IPS DF 6.9 (cell line): ENCODE results near the gene INKA2.

ENCODE experiments used
- DNase-seq: peaks from one replicate; pipeline ENCODE4 v3.0.0-alpha.2; 2013; ENCODE audit warnings: low read depth, low spot score
- H3K27ac ChIP-seq: one replicate; pipeline ENCODE4 v1.5.1; 2013; ENCODE audit warnings: low read length, control low read depth
- H3K27me3 ChIP-seq: 2 replicates; pipeline ENCODE4 v1.6.1; 2013; ENCODE audit warnings: mild to moderate bottlenecking, low read length; ENCODE audit not compliant: control insufficient read depth, insufficient read depth
- H3K36me3 ChIP-seq: 2 replicates; pipeline ENCODE4 v1.6.1; 2013; ENCODE audit warnings: low read length; ENCODE audit not compliant: control insufficient read depth, insufficient read depth
- H3K4me1 ChIP-seq: 2 replicates; pipeline ENCODE4 v1.6.1; 2013; ENCODE audit warnings: low read length; ENCODE audit not compliant: control insufficient read depth, insufficient read depth
- H3K4me3 ChIP-seq: 2 replicates; pipeline ENCODE4 v1.5.1; 2013; ENCODE audit warnings: mild to moderate bottlenecking, low read length
- H3K9me3 ChIP-seq: 2 replicates; pipeline ENCODE4 v1.6.1; 2013; ENCODE audit warnings: low read length, inconsistent platforms; ENCODE audit not compliant: control insufficient read depth, insufficient read depth
- WGBS: extraction: QIAGEN DNeasy Blood & Tissue Kit; methylation state at CpG from one replicate; pipeline ENCODE4 v1.1.7; 2013; ENCODE audit warnings: mixed read lengths, missing lambda C conversion rate; ENCODE audit not compliant: insufficient read length, insufficient coverage; 5-methylcytosine and 5-hydroxymethylcytosine counted together

The INKA2 gene

DNA sequence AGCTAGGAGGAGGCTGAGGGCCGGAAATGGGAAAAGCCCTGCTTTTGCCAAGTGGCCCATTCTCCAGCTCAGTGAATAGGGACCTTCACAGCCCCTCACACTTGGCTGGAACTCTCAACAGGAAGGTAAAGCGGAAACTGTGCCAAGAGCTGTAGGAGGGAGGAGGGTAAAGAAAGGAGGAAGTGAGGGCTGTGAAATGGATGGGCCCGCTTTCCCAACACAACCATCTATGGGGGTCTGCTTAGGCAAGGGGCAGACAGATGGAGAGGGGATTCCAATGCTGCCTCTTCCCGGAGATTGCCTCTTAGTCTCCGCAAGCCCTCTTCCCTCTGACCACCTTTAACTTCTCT is 5.2 kb downstream of the INKA2 start:
- Histone ChIP-seq H3K4me3 (no peak overlapping the region), H3K27me3 (no peaks in the 10 kb centered on the region), H3K36me3 (no peaks in the 10 kb centered on the region), H3K27ac (no peak overlapping the region), H3K4me1 (peaks cover 12% of the 10 kb centered on the region), H3K9me3 (no peaks in the 10 kb centered on the region)
- WGBS, result no CpG with 5 or more reads among the region's 5 CpGs
- DNase-seq, result no peak

DNA sequence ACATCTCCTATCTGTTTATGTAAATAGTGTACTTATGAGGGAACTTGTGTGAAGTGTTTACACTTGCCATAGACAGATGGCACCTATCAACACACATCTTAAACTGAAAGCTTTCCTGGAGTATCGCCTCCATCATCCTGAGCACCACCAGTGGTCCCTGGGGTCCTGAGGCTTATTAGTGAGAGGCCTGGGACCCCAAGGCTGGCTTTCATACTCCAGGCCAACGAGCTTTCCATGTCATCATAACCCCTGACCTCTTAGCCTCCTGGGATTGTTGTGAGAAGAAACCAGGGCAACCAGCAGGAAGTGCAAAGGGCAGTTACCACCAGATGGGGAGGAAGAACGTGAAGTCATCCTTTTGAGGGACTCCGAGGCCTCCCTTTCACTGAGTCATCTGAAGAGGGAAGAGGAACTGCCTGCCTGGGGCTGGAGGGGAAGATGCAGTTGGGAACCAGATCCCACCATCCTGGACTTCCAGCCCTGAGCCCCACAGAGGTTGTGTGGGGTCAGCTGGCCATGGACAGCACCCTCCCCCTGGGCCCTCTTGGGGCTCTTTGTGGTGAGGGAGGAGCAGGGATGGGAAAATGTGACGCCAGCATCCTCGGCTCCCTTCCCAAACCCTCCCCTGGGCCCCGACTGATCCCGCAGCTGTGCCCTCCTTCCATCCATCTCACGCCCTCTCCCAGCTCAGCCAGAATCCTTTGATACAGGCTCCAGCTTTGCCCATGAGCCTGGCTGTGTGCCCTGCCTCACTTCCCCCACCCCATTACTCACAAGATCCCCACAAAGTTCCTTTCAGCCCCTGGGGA is 5.8 kb downstream of the INKA2 start:
- H3K36me3 ChIP-seq, result no peaks in the 10 kb centered on the region
- no peak overlapping the region for H3K4me3 ChIP-seq
- no peaks in the 10 kb centered on the region for H3K27me3 ChIP-seq
- DNase-seq, result no peak
- peaks cover 12% of the 10 kb centered on the region for H3K4me1 ChIP-seq
- no CpG with 5 or more reads among the region's 9 CpGs for WGBS
- H3K27ac ChIP-seq, result no peak overlapping the region
- H3K9me3 ChIP-seq, result no peaks in the 10 kb centered on the region

DNA sequence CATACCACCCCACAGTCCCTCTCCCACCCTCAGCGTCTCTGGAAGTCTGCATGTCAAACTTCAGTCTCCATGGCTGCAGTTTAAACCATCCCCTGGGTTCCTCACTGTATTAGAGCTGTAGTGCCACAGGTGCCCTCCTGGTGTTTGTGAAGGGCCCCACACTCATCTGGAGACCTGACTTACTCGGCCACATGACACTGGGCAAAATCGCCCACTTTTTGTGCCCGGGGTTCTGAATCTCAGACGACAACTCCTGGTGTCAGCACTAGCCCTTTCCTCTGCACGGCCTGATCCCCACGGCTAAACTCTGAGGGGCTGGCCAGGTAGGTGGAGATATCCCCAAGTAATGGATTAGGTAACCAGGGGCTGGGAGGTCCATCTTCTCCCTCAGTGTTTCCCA is 6.5 kb downstream of the INKA2 start:
- Histone ChIP-seq H3K36me3 (no peaks in the 10 kb centered on the region), H3K27me3 (no peaks in the 10 kb centered on the region), H3K4me3 (no peak overlapping the region), H3K4me1 (peaks cover 11% of the 10 kb centered on the region), H3K9me3 (no peaks in the 10 kb centered on the region), H3K27ac (no peak overlapping the region)
- WGBS, result no CpG with 5 or more reads among the region's 7 CpGs
- no peak for DNase-seq

DNA sequence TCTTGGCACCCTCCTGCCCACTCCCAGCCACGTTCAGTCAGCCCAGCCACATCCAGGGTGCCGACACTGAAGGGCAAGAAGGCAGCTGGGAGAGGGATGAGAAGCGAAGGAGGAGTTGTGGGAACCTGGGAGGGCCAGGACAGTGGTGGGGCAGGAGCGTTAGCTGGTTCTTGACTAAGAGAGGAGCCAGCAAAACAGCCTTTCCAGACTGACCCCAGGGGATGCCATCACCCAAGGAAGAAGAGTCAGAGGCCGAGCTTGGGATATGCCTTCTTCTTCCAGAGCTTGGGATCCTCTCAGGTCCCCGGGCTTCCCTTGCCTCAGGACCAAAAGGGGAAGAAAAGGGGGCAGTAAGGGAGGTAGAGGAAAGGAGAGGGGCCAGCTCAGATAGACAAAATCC is 7.2 kb downstream of the INKA2 start:
- Histone ChIP-seq H3K9me3 (no peaks in the 10 kb centered on the region), H3K4me1 (peaks cover 7% of the 10 kb centered on the region), H3K4me3 (no peak overlapping the region), H3K27me3 (no peaks in the 10 kb centered on the region), H3K36me3 (no peaks in the 10 kb centered on the region), H3K27ac (no peak overlapping the region)
- WGBS, result no CpG with 5 or more reads among the region's 6 CpGs
- DNase-seq, result no peak

DNA sequence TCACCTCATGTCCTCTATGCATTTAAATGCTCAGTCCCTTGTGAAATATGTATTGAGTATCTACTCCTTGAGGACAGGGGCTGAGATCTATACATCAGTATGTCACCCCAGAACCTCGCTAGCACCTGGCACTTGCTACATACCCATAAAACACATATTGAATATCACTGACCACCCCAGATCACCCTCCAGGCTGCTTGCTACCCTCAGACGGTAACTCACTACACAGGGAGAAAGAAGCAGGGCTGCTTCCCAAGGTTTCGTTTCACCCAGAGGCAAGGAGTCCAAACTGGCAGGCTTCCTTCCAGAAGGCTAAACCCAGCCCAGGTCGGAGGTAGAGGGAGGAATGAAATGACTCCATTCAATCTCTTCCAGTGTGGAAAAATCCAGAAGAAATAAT is 8.5 kb downstream of the INKA2 start:
- Histone ChIP-seq H3K9me3 (no peaks in the 10 kb centered on the region), H3K36me3 (no peaks in the 10 kb centered on the region), H3K27me3 (no peaks in the 10 kb centered on the region), H3K4me1 (peaks cover 1% of the 10 kb centered on the region), H3K4me3 (no peak overlapping the region), H3K27ac (no peak overlapping the region)
- no peak for DNase-seq
- WGBS, result no CpG with 5 or more reads among the region's 4 CpGs

- no peak overlapping the region for H3K4me3 ChIP-seq
- no peaks in the 10 kb centered on the region for H3K9me3 ChIP-seq
- WGBS, result no CpG with 5 or more reads among the region's 7 CpGs
- DNase-seq, result no peak
- H3K36me3 ChIP-seq, result no peaks in the 10 kb centered on the region
- H3K27me3 ChIP-seq, result no peaks in the 10 kb centered on the region
- no peak overlapping the region for H3K27ac ChIP-seq
- peaks cover 2% of the 10 kb centered on the region; the same call in 1 of the 2 replicates for H3K4me1 ChIP-seq
These were observed 9.1 kb downstream of the INKA2 start for GRCh38 chr1:111729946-111730681.

DNA sequence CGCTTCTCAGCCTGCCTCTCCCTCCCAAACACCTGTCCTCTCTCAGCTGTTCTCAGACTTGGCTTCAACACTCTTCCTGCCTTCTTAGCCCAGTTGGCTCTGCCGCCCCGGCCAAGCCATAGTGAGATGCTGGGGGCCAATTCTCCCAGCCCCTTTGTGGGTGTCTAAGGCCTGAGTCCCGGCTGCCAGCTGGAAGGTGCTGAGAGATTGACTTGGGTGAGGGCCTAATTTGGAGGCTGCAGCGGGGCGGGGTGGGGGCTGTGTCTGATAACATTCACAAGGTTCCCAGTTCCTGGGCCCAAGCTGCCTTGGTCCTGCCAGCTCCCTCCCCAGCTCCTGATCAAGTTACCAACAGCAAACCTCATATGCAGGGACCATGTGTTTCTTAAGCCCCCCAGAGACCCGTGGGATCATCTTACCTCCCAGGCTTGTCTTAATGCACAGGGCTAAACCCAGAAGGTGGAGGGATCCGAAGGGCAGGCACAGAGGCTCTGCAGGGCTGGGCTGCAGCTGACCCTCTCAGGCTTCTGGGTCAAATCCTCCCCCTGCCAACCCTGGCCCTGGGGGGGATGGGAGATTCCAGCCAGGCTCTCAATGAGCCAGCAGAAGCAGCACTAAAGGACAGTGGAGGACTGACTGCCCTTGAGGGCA is 9.8 kb downstream of the INKA2 start:
- no peak for DNase-seq
- H3K27ac ChIP-seq, result no peak overlapping the region
- no peaks in the 10 kb centered on the region for H3K9me3 ChIP-seq
- WGBS, result no CpG with 5 or more reads among the region's 8 CpGs
- H3K4me1 ChIP-seq, result peaks cover 3% of the 10 kb centered on the region; the same call in 1 of the 2 replicates
- no peak overlapping the region for H3K4me3 ChIP-seq
- H3K36me3 ChIP-seq, result no peaks in the 10 kb centered on the region
- H3K27me3 ChIP-seq, result no peaks in the 10 kb centered on the region

- no peak overlapping the region for H3K4me3 ChIP-seq
- no peaks in the 10 kb centered on the region for H3K9me3 ChIP-seq
- DNase-seq, result no peak
- H3K36me3 ChIP-seq, result no peaks in the 10 kb centered on the region
- peaks cover 5% of the 10 kb centered on the region; the same call in 1 of the 2 replicates for H3K4me1 ChIP-seq
- no peak overlapping the region for H3K27ac ChIP-seq
- no CpG with 5 or more reads among the region's 18 CpGs for WGBS
- no peaks in the 10 kb centered on the region for H3K27me3 ChIP-seq
These were observed 12.1 kb downstream of the INKA2 start for GRCh38 chr1:111727056-111727455.

GRCh38 chr1:111725192-111725591 is 14.0 kb downstream of the INKA2 start:
- H3K36me3 ChIP-seq, result no peaks in the 10 kb centered on the region
- no peak overlapping the region for H3K27ac ChIP-seq
- no peak overlapping the region; the same call in 1 of the 2 replicates for H3K4me3 ChIP-seq
- DNase-seq, result no peak
- no peaks in the 10 kb centered on the region for H3K27me3 ChIP-seq
- WGBS, result no CpG with 5 or more reads among the region's 5 CpGs
- no peaks in the 10 kb centered on the region for H3K9me3 ChIP-seq
- H3K4me1 ChIP-seq, result peaks cover 17% of the 10 kb centered on the region

GRCh38 chr1:111723871-111724270 is 15.3 kb downstream of the INKA2 start:
- Histone ChIP-seq H3K27me3 (no peaks in the 10 kb centered on the region), H3K4me3 (no peak overlapping the region), H3K4me1 (peaks cover 19% of the 10 kb centered on the region), H3K27ac (no peak overlapping the region), H3K36me3 (no peaks in the 10 kb centered on the region), H3K9me3 (no peaks in the 10 kb centered on the region)
- DNase-seq, result no peak
- WGBS, result no CpG with 5 or more reads among the region's 1 CpG
